Measurements from ENCODE around the gene MACROH2A1.

MACROH2A1 gene

DNA sequence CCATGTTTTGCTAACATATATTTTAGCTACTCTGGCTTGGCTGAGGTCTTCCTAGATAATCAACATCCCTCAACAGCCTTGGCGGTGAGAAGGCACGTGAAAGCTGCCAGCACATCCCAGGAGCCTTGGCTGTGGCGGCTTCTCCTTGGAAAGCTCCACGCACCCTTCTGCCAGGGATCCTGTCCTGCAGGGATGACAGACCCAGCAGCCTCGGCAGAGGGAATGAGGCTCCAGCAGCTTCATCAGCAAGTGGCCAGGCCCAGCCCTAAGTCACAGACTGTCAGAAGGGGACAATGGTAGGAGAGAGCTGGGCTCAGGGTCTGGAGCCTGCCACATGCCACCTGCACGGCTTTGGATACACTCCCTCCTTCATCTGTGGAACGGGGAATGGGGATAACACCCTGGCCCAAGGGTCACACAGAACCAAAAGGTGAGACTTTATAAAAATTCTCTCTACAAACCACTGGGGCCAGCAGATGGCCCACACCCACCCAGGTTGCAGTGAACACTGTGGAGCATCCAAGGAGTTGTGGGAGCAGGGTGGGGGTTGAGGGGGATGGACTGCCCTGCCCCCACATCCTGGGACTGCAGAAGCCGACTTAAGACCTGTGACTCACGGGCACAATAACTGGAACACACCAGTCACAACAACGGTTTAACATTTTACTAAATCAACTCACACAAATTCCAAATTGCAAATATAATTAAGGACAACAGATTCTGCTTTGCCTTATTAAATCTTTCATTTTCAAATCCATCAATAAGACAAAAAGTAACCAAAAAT lies 65.1 kb downstream of the MACROH2A1 start:
- no peak for DNase-seq (ENCODE audit: extremely low read depth in 1 of 2, low read depth in 1 of 2)

DNA sequence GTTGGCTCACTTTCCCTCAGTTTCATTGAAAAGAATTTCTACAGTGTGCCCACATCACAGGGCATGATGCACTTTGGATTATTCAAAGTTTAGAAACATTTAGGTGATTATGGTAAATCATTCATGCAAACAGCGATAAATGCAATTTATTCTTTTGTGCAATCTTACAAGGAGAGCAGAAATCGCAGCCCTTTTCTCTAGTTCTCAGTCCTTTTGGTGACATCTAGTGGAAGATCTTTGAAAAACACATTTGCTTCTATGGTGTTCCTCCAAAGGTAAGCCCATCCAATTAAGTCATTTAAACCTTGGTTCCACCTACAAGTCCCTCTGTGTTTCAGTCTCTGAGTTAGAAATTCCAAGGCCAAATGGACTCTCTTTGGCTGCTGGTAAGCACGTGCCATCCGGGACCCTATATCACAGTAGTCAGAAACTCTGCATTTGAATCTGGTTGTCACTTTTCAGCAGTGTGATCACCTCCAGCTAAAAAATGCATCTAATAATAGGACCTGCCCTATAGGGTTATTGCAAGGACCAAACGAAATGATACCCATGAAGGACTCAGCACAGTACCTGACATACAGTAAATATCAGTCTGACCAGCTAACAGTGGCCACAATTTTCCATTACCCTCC lies 66.4 kb downstream of the MACROH2A1 start:
- DNase-seq (ENCODE audit: extremely low read depth in 1 of 2, low read depth in 1 of 2) = no peak

DNA sequence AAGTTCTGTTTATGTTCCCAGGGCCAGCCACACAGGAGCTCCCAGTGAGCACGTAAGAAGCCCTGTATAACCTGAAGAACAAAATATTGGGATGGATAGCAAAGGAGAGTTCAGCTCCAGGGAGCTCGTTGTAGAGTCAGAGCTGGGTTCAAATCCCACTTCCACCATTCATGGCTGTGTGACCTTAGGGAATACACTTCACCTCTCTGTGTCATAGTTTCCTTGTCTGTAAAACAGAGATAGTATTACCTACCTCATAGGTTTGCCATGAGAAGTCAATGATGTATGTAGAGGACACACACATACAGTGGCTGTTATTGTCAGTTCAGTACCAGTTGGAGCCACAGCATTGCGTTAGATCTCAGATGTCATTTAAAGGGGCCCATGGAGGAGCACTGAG lies 67.4 kb downstream of the MACROH2A1 start:
- DNase-seq (ENCODE audit: extremely low read depth in 1 of 2, low read depth in 1 of 2) = no peak

DNA sequence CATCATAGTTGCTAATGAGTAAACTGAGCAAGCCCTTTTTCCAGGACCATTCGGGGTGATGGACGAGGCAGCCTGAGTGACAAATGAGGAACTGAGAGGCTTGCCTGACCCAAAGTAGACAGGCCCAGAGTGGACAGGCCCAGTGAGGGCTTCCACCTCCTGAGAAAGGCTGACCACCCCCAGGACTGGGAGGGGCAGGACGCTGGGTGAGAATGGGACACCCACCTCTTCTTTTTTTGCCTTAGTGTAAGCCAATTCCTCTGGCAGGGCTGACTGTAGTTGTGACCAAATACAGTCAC lies 68.3 kb downstream of the MACROH2A1 start:
- no peak for DNase-seq (ENCODE audit: extremely low read depth in 1 of 2, low read depth in 1 of 2)

DNA sequence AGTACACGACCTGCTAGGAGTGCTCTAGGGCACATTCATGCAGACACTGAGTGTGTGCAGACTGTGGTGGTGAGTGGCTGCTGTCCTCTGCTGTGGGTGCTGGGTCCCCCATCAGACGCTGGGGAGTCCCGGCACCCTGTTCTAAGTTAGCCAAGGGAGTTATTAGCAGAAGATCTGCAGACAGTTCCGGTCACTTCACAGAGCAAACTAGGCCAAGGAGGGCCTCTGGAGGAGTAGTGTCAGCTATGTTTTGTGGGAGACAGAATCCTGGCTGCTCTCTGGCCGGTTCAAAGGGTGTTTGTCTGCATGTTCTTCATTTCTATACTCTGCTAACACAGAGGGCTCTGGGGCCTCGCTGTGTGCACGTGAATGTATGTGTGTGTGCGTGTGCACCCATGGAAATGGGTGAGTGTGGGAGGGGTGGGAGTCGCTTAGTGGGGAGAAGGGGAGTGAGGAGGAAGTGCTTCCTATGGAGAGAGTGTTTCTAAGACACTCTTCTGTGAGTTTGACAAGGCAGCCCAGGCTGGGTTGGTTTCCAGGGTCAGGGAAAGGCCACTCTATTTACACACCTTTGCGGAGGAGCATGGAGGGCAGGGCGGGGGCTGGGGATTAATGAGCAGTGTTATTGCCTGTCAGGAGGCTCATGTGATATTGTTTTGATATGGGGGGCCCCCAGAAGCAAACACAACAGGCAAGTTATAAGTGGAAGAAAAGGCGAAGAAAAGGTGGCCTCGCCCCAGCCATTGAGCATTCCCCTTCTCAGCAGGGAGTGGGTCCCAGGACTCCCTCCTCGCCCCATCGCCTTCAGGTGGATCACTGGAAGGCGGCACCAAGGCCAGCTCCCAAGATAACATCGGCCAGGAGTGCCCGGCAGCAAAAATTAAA lies 68.9 kb downstream of the MACROH2A1 start:
- no peak for DNase-seq (ENCODE audit: extremely low read depth in 1 of 2, low read depth in 1 of 2)

DNA sequence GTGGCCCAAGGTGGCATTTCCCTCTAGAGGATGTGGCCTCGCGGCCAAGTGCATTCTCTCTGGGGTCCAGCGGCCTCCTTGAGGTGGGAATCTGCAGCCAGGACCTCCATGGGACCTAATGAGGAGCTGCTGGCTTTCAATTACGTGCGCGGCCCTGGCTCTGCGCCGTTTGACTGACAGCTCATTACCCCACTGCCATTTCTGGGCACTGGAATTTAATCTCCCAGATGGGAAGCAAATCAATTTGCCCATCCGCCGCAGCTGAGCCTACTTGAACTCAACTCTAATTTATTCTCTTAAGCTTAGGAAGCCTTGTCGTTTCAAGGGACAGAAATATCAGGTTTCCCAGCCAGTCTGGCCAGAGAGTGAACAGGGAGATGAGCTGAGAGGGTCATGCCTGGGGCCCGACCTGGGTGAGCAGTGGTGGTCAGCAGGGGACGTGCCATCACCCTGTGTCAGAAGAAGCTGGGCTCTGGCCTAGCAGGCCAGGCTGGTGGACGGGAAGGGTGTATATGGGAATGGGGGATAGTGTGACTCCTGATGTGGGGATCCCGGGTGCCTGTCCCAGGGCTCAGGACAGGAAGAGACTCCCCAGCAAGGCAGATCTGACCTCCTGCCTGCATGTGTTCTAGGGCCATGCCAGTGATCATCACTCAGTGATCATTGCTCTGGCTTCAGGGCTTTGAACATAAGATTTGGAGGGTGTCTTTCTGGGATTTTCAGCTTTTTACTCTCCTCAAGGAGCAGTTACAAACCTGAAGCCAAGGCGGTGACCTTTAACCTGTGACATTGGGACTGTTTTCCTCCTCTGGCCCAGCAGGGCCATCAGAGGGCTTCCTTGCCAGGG lies 69.7 kb downstream of the MACROH2A1 start:
- no peak for DNase-seq (ENCODE audit: extremely low read depth in 1 of 2, low read depth in 1 of 2)

DNA sequence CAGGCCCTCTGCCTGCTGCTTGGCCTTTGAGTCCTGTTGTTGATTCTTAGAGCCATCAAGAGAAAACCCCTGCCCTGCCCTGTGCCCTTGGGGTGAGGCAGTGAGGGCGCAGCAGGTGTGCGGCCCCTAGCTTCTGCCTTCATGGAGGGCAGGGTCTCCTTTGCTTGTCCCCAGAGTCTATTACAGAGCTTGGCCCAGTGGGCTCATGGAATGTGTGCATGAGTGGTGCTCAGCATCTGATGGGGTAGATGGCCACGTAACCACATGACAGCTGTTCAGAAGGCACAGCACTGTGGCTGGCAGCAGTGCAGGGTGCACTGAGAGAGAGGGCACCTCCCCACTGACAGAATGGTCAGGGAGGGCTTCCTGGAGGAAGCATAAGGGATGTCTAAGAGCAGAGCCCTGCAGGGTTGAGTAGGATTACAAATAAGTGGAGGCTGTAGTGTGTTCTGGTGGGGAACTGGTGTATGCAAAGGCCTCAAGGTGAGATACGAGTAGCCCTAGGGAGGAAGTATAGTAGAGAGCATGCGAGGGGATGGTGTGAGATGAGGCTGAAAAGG lies 70.8 kb downstream of the MACROH2A1 start:
- DNase-seq (ENCODE audit: extremely low read depth in 1 of 2, low read depth in 1 of 2) = no peak

DNA sequence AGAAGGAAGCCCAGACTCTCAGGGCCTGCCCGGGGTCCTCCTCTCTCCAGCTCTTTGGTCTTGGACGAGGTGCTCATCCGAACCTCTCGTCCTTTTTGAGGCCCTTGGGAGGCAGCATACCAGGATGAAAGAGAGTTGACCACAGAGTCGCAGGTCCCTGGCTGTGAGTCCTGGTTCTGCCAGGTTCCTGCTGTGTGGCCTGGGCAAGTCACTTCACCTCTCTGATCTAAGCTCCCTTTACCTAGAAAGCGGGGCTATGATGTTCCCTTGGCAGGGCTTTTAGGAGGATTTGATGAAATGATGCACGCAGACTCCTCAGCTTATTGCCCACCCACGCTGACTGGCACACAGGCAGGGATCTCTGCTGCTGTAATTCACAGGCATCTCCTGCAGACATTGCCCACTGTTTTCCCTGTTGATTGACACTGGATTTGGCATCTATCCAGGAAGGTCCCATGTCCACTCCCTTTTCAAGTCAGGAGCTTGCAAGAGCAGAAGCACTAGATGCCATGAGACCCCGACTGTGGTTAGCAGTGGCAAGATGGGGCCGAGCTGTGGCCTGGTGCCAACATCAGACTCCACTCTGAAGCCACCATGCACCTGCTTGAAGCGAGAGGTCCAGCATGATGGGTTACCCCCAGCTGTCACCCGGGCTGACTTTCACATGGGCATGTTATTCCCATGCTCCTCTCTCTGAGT lies 71.5 kb downstream of the MACROH2A1 start:
- no peak for DNase-seq (ENCODE audit: extremely low read depth in 1 of 2, low read depth in 1 of 2)

DNA sequence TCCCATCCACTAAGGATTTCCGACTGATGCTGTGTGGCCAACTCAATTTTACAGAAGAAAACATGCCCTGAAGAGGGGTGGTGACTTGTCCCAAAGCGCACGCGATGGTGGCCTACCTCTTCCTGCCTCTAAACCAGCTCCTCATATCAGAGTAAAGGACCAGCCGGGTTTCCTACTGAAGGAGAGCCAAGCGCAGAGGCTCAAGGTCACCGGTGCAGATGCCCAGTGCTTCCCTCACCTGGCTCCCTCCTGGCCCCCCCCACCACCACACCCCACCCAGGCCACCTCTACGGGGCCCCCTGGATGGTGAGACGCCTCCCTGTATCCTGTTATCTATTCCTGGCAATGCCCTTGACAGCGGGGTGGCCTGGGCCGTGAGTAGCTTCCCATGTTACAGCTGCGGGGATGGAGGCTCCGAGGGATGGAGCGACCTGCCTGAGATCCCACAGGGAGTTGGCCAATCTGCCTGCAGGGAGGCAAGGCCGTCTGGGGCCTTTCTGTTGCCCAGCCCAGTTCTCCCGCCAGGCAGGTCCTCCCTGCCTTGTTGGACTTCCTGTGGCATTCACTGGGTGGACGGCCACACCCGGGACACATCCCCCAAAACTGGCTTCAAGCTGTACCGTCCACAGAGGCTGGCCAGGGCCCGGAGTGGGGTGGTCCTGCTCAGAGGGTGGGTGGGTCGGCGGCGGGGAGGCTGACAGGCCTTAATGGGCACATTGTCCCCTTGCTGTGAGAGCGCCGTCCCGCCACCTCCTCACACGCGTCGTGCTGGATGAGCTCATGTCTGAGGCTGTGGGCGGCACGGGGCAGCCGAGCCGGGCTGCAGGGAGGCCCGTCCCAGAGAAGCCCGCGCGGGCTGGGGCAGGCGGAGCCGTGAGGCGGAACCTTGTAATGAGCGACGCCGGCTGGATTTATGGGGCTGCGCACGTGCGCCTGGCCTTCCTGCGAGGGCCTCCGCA lies 72.5 kb downstream of the MACROH2A1 start:
- no peak for DNase-seq (ENCODE audit: extremely low read depth in 1 of 2, low read depth in 1 of 2)

DNA sequence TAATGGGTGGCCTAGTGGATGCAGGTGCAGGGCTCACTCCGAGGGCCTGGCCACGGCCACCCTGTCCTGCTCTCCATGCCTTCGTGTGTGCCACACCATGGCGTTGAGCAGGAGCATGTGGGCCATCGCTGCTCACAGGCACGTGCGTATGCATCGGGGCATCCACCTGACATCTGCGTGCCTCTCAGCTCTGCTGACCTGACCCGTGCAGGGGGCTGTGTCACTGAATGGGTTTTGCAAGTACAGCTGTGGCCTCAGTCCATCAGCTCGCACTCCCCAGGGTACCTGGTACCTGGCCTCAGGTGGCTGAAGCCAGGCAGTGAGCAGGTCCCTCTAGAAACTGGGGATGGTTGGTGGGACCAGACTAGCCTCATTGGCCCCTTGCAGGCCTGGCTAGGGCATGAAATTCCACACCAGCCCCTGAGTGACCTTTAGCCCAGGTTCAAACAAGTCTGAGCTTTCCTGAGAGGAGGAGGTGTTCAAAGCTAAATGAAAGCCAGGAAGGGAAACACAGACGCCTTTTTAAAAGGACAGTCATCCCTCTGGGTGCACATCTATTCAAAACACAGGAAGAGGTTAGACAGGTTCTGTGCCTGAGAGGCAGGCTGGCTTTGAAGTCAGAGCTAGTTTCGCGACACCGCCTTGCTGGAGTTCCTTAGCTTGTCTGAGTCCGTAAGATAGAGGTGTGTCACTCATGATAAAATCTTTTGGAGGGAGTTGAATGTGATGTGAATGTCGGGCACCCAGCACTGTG lies 74.0 kb downstream of the MACROH2A1 start:
- DNase-seq (ENCODE audit: extremely low read depth in 1 of 2, low read depth in 1 of 2) = no peak

DNA sequence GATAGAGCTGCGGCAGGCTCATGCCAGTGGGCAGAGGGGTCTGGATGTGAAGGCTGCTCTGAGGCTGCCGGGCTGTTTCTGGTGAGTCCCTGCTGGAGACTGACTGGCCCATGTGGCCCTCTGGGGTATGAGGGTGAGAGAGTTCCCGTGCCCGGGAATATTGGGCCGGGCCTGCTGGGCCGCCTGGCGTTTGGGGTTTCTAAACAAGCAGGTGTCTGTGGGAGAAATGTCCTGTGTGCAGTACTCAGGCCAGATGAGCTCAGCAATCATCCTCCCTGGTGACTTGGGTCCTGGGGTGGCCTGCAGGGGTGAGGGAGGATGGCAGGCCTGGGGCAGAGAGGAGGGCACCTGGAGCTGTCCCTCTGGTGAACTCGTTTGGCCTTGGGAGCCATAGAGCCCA lies 74.9 kb downstream of the MACROH2A1 start:
- DNase-seq (ENCODE audit: extremely low read depth in 1 of 2, low read depth in 1 of 2) = no peak

DNA sequence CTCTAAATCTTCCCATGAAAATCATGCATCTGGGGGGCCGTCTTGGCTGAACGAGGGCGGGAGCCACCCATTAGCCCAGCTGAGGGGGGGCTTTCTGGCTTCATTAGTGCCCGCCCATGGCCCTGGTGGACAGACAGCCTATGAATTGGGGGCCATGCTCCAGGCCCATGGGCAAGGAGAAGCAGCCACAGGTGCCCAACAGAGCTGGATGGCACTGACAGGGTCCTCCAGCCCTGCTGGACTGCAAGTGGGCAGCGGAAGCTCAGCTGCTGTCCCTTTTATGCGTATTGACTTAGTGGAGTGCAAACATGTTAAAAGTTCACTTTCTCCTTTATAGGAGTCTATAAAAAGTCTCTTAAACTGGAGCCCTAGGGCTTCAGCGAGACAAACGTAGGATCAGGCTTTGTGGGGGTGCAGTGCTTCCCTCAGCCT lies 75.3 kb downstream of the MACROH2A1 start:
- DNase-seq (ENCODE audit: extremely low read depth in 1 of 2, low read depth in 1 of 2) = no peak

DNA sequence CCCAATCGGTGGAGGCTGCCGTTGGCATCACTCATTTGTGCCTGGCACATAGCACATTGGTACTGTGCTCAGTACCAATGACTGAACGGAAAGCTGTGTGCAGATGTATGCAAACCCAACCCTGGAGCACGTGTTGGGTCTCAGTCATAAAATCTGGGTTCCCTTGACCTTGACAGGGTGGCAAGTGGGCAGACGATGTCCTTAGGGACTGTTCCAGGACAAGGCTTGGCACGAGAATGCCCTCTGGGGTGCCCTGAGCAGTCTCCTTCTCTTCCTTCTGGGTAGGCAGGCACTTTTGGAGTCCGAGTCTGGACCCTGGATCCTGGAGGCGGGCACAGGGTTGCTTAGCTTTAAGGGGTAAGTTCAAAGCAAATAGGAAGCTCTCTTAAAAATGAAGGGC lies 75.8 kb downstream of the MACROH2A1 start:
- DNase-seq (ENCODE audit: extremely low read depth in 1 of 2, low read depth in 1 of 2) = no peak

DNA sequence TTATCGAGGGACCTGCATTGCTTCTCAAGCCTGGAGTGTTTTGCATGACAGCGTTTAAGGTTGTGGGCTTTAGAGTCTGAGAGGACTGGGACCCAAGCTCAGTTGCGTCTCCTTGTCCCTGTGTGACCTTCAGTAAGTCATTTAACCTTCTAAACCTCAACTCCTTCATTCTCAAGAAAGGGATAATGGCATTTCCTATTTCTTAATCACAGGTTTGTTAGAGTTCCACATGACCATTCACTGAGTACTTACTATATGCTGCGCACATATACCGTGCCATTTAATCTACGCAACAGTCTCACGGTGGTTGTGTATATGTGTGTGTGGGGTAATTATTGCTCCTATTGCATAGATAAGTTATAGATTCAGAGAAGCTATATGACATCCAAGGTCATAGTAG lies 76.3 kb downstream of the MACROH2A1 start:
- DNase-seq (ENCODE audit: extremely low read depth in 1 of 2, low read depth in 1 of 2) = no peak

DNA sequence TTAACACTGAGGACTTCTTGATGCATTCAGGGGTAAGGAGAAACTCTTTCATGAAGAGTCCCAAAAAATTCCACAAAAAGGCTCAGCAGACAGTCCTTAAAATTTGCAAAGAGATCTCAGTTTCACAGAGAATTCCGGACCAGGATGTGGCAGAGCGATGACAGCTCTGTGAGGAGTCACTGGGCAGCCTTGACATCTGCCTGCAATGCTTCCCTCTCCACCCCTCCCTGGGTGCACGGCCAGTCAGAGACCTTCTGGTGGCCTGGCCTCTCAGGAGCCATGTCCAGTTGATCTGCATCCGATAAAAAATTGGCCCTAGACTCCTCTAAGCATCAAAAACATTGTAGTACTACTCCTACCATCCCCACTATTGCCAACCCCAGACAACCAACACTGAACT lies 76.8 kb downstream of the MACROH2A1 start:
- DNase-seq (ENCODE audit: extremely low read depth in 1 of 2, low read depth in 1 of 2) = no peak

DNA sequence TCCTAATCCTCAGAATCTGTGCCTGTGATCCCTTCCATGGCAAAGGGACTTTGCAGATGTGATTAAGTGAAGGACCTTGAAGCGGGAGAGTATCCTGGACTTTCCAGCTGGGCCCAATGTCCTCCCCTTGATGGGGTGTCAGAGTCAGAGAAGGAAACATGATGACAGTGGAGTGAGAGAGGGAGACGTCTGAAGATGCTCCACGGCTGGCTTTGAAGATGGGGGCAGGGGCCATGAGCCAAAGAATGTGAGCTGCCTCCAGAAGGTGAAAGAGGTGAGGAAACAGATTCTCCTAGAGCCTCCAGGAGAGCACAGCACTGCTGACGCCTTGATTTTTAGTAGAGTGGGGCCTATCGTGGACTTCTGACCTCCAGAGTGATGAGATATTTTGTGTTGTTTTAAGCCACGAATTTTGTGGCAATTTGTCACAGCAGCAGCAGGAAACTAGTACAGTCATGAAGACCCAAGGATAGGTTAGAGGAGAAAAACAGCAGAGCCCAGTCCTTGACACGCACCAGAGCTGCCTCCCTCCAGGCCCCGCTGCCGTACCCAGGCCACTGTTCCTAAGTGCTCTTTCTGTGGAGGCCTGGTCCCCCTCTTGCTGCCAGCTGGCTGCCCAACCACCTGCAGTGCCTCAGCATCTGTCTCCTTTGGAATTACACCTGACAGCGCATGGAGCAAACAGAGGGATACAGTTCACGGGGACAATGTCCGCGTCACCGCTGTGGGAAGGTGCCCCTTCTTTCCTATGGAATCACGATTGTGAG lies 78.1 kb downstream of the MACROH2A1 start:
- DNase-seq (ENCODE audit: extremely low read depth in 1 of 2, low read depth in 1 of 2) = no peak

DNA sequence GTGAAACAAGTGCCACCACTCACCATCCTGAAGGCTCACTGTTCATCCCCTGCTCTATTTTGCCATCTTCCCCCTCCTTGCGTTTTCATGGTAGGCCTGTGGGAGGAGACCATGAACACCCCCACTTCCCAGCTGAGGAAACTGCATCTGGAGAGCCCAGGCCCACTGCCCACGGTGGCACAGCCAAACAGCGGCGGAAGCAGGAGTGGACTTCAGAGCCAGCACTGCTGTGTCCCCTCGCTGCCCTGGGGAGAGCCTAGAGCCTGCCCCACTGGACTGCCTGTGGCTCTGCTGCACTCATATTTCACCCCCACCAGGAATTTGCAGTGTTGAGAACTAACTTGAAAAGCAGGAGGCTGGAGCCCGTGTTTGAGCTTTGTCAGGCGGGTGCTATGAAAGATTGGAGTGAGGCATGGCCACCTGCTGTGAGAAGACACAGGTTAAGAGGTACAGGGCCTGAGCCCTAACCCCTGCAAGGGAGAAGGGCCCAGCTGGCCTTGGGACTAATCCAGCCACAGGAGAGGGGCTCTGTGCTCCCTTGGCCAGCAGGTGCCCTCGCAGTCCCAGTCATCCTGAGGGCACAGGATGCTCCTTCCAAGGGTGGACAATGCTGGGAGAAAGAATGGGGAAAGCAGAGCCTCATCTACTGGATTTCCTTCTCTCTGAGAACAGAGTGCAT lies 79.0 kb downstream of the MACROH2A1 start:
- no peak for DNase-seq (ENCODE audit: extremely low read depth in 1 of 2, low read depth in 1 of 2)
